Adipocyte (in vitro differentiated cells): ENCODE measurements around the gene OGFOD2.

Source experiments
- DNase-seq: peaks from one replicate; pipeline ENCODE4 v3.0.0-alpha.2; 2015; ENCODE audit warnings: low read depth
- H3K27me3 ChIP-seq: replicated peaks from 2 replicates; pipeline ENCODE4 v1.7.0; 2013; ENCODE audit warnings: mild to moderate bottlenecking, low read length, moderate library complexity; ENCODE audit not compliant: control insufficient read depth, insufficient read depth
- H3K36me3 ChIP-seq: 2 replicates; pipeline ENCODE4 v1.7.0; 2013; ENCODE audit warnings: low read length, mild to moderate bottlenecking, moderate library complexity; ENCODE audit not compliant: control insufficient read depth, insufficient read depth, severe bottlenecking
- H3K4me1 ChIP-seq: 2 replicates; pipeline ENCODE4 v1.7.0; 2013; ENCODE audit warnings: mild to moderate bottlenecking, low read length, moderate library complexity; ENCODE audit not compliant: control insufficient read depth, insufficient read depth
- H3K4me3 ChIP-seq: 2 replicates; pipeline ENCODE4 v1.7.0; 2013; ENCODE audit warnings: mild to moderate bottlenecking, low read length, moderate library complexity
- H3K9ac ChIP-seq: 2 replicates; pipeline ENCODE4 v1.7.0; 2013; ENCODE audit warnings: mild to moderate bottlenecking, low read length, moderate library complexity
- H3K9me3 ChIP-seq: 2 replicates; pipeline ENCODE4 v1.7.0; 2013; ENCODE audit warnings: mild to moderate bottlenecking, low read length, moderate library complexity; ENCODE audit not compliant: control insufficient read depth

OGFOD2 gene

GRCh38 chr12:122994140-122994675 is 19.2 kb downstream of the OGFOD2 start:
- H3K9me3 ChIP-seq = no peaks in the 10 kb centered on the region
- no peaks in the 10 kb centered on the region for H3K36me3 ChIP-seq
- H3K4me3 ChIP-seq = no peak overlapping the region
- no peak overlapping the region for H3K9ac ChIP-seq
- DNase-seq = no peak
- H3K4me1 ChIP-seq = peaks cover 34% of the 10 kb centered on the region
- H3K27me3 ChIP-seq = no peaks in the 10 kb centered on the region

DNA sequence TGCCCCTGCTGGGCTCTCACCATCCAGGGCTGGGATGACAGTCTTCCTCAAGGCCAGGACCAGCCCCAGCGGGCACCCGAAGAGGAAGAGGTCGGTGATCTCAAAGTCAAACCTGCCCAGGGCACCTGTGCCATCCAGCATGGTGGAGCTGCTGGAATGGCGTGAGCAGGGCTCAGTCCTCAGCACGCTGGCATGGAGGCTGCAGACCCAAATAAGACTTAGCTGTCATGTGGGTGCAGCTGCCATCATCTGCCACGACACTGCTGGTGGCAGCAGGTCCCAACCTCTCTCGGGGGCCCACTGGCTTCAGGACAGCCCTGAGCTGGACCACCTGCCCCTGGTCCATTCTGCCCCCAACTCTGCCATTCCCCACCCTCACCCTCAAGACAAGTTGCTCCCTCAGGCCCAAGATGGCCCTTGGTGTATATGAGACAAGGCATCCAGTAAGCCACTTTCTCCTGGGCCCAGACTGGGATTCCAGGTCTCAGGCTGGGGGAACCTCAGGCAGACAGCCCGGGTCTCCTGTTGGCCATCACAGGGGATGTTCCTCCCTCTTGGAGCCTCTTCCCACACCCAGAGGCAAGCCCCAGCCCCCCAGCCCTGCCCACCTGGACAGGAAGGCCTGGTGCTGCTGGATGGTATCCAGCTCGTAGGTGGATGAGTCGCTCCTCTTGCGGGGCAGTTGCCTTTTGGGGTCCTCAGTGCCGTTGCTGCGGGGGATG is 19.9 kb downstream of the OGFOD2 start:
- Histone ChIP-seq H3K9ac (no peak overlapping the region), H3K4me3 (no peak overlapping the region), H3K36me3 (no peaks in the 10 kb centered on the region), H3K4me1 (peaks cover 34% of the 10 kb centered on the region), H3K27me3 (no peaks in the 10 kb centered on the region), H3K9me3 (no peaks in the 10 kb centered on the region)
- no peak for DNase-seq

DNA sequence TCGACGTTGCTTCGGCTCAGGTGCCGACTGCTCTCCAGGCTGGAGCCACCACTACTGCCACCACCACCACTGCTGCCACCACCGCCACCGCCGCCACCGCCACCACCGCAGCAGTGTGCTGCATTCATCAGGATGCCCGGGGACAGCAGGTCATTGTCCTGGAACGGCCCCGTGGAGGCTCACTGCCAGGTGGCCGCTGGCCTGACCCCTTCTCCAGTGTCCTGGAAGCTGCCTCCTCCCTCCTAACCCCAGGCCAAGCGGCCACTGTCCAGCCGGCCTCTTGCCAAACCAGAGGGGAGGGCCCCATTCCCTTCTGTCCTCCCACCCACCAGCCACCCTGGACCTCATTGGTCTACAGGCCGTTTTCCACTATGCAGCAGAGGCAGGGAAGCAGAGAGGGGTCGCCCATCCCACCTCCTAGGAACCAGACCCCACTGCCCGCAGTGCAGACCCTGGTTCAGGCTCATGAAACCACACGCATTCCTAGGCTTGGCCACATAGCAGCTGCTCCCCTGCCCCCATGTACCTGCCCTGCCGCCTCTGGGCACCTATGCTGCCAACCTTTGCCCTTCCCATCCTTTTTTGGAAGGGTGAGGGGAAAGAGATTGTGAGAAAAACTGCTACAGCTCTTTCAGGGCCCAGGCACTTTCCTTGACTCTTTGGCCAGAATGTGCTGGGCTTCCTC is 20.6 kb downstream of the OGFOD2 start:
- peak overlapping the region; percentile 58 for H3K9ac ChIP-seq
- H3K4me3 ChIP-seq = no peak overlapping the region
- H3K36me3 ChIP-seq = peaks cover 2% of the 10 kb centered on the region
- H3K9me3 ChIP-seq = no peaks in the 10 kb centered on the region
- H3K4me1 ChIP-seq = peaks cover 34% of the 10 kb centered on the region
- H3K27me3 ChIP-seq = no peaks in the 10 kb centered on the region
- no peak for DNase-seq

- Histone ChIP-seq H3K4me3 (no peak overlapping the region), H3K27me3 (no peaks in the 10 kb centered on the region)
- DNase-seq = no peak
Measured at GRCh38 chr12:122996188-122996601, 21.2 kb downstream of the OGFOD2 start.

GRCh38 chr12:122996621-122997342 is 21.7 kb downstream of the OGFOD2 start:
- Histone ChIP-seq H3K9me3 (no peaks in the 10 kb centered on the region), H3K4me1 (peaks cover 34% of the 10 kb centered on the region), H3K9ac (no peak overlapping the region), H3K27me3 (no peaks in the 10 kb centered on the region), H3K4me3 (no peak overlapping the region), H3K36me3 (peaks cover 3% of the 10 kb centered on the region)
- no peak for DNase-seq

More at GRCh38 chr12:122996188-122996601, 21.2 kb downstream of the OGFOD2 start:
- Histone ChIP-seq H3K9ac (peak overlapping the region; percentile 58), H3K9me3 (no peaks in the 10 kb centered on the region), H3K4me1 (peaks cover 34% of the 10 kb centered on the region), H3K36me3 (peaks cover 3% of the 10 kb centered on the region)

DNA sequence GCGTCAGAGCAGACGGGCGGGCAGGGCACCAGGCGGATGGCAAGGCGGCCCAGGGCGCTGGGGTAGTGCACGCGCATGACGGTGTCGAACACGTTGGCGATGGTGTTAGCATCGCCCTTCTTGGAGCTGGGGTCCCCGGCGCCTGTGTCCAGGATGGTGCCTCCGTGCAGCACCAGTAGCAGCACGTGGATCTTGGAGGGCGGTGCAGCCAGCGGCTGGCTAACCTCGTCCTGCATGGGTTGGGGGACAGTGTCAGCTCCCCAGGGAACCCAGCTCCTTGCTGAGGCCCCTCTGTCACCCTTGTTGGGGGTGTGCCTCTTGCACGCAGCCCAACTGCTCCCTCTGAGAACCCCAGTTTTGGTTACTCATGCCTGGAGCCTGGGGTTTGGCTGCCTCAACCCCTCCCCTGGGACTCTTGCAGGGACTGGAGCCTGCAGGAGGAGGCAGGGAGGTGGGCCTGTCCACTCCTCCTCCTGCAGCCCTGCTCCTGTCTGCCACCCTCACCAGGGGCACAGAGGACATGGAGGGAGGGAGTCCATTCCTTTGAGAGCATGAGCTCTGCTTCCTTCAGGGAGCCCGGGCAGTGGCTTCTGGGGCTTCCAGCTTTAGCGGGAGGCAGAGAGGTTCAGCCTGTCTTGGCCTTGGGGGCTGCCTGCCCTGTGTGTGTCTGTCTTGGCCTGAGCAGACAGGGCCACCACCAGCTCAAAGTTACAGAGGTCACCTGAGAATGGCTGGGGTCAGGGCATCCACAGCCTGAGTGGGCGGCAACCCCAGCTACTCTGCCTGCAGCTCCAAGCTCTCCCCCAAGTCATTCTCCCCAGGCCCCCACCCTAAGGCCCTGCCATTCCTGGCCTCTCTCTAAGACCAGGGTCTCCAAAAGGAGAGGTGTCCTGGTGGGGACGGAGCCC is 22.6 kb downstream of the OGFOD2 start:
- H3K9me3 ChIP-seq = no peaks in the 10 kb centered on the region
- H3K4me3 ChIP-seq = no peak overlapping the region
- H3K4me1 ChIP-seq = peaks cover 34% of the 10 kb centered on the region
- no peak for DNase-seq
- H3K36me3 ChIP-seq = peaks cover 3% of the 10 kb centered on the region
- no peak overlapping the region for H3K9ac ChIP-seq
- H3K27me3 ChIP-seq = no peaks in the 10 kb centered on the region

- Histone ChIP-seq H3K27me3 (no peaks in the 10 kb centered on the region), H3K4me3 (no peak overlapping the region), H3K4me1 (peaks cover 34% of the 10 kb centered on the region), H3K9me3 (no peaks in the 10 kb centered on the region), H3K36me3 (peaks cover 3% of the 10 kb centered on the region), H3K9ac (no peak overlapping the region)
- DNase-seq = no peak
Measured at GRCh38 chr12:122998316-122998715, 23.3 kb downstream of the OGFOD2 start.

GRCh38 chr12:122999196-122999946 is 24.3 kb downstream of the OGFOD2 start:
- Histone ChIP-seq H3K9ac (no peak overlapping the region), H3K4me3 (no peak overlapping the region), H3K36me3 (peaks cover 5% of the 10 kb centered on the region), H3K4me1 (peaks cover 34% of the 10 kb centered on the region), H3K27me3 (no peaks in the 10 kb centered on the region), H3K9me3 (no peaks in the 10 kb centered on the region)
- DNase-seq = no peak

DNA sequence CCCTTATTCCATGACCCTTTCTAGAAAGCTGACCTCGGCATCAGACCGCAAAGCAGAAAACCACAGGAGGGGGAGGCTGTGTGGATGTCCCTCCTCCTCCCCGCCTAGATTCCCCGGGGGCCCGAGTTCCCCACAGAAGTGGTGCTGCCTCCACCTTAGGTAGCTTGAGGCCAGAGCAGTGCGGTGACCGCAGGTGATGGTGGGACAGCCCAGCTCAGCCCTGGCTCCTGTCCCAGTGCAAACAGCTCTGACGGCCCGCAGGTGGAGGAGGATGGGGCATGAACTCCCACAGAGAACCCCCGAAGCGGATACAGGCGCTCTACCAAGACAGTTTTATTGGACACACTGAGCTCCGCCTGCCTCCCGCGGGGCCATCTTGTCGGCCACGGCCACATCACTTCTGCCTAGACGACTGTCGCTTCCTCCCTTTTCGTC is 25.0 kb downstream of the OGFOD2 start:
- H3K9ac ChIP-seq = no peak overlapping the region
- no peak overlapping the region for H3K4me3 ChIP-seq
- no peaks in the 10 kb centered on the region for H3K9me3 ChIP-seq
- no peaks in the 10 kb centered on the region for H3K27me3 ChIP-seq
- H3K36me3 ChIP-seq = peaks cover 11% of the 10 kb centered on the region
- DNase-seq = no peak
- H3K4me1 ChIP-seq = peaks cover 33% of the 10 kb centered on the region

DNA sequence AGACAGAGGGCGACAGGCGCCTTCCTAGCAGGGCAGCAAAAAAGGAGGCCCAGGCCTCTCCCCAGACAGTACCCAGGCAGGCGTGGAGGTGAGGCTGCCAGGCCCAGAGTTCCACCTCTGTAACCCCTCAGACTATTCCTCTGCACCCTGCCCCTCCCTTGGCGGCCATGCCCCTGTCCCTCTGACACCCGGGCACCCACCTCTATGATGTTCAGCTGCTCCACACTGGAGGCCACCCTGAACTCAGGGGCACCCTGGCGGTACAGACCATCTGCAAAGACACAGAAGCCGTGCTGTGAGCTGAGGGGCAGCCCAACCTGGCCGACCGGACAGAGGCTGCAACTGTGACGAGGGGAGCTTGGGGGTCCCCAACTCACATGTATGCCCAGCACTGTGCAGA is 25.5 kb downstream of the OGFOD2 start:
- Histone ChIP-seq H3K36me3 (peaks cover 11% of the 10 kb centered on the region), H3K4me1 (peaks cover 28% of the 10 kb centered on the region), H3K27me3 (no peaks in the 10 kb centered on the region), H3K9me3 (no peaks in the 10 kb centered on the region), H3K4me3 (no peak overlapping the region), H3K9ac (no peak overlapping the region)
- DNase-seq = no peak
